AML-193 (cell line): ENCODE data around the gene C1orf94.

Experiments used
- DNase-seq, 2 experiments: peaks; one replicate each; lab custom pipeline; 2025; lab: John Stamatoyannopoulos, UW

The C1orf94 gene

GRCh38 chr1:34262023-34262853 is 85.5 kb downstream of the C1orf94 start:
- DNase-seq: no peak

GRCh38 chr1:34262921-34263320 is 86.2 kb downstream of the C1orf94 start:
- DNase-seq: no peak

- no peak for DNase-seq
These were observed 86.7 kb downstream of the C1orf94 start for GRCh38 chr1:34263406-34263805.

- no peak for DNase-seq
These were observed 88.7 kb downstream of the C1orf94 start for GRCh38 chr1:34265396-34265795.

GRCh38 chr1:34266127-34266951 is 89.6 kb downstream of the C1orf94 start:
- no peak for DNase-seq

GRCh38 chr1:34267326-34267725 is 90.6 kb downstream of the C1orf94 start:
- no peak for DNase-seq

- DNase-seq: no peak
These were observed 91.7 kb downstream of the C1orf94 start for GRCh38 chr1:34268311-34268954.
